8988T (cell line): ENCODE results near the gene ABLIM2.

Experiments used
- DNase-seq: peaks from one replicate; pipeline ENCODE4 v3.0.0; 2011

Gene ABLIM2

DNA sequence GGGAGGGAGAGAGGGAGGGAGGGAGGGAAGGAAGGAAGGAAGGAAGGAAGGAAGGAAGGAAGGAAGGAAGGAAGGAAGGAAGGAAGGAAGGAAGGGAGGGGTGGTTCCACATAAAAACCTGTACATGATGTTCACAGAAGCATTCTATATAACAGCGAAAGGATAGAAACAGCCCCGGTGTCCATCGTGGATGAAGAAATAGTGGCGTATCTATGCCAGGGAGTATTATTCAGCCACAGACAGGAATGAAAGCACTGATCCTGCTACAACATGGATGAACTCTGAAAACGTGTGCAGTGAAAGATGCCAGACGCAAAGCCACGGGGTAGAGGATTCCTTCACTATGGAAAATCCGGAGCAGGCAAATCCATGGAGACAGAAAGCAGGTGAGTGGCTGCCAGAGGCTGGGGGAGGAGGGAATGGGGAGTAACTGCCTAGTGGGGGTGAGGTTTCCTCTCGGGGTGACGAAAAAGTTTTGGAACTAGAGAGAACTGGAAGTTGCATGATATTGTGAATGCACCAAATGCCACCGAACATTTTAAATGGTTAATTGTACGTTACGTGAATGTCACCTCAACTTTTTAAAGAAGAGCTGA, 92.2 kb downstream of the ABLIM2 start:
- DNase-seq = no peak

DNA sequence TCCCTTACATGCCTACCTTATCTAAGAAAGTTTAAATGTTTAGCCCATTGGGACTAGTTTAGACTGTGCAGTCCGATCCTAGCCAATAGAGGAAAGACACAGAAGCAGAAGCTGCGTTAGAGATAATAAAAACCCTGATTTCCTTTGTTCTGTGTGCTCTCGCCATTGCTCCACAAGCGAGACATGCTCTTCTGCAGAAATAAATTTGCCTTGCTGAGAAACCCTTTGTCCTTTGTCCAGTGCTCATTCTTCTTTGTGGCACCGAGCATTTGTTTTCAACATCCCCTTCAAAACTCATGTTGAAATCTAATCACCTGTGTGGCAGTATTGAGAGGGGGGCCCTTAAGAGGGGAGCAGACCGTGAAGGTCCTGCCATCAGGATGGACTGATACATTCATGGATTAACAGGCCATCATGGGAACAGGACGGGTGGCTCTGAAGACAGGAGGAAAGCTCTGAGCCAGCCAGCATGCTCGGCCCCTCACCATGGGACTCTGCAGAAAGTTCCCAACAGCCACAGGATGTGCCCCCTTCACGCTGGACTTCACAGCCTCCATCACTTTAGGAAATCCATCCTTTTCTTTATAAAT, 94.5 kb downstream of the ABLIM2 start:
- DNase-seq = no peak

DNA sequence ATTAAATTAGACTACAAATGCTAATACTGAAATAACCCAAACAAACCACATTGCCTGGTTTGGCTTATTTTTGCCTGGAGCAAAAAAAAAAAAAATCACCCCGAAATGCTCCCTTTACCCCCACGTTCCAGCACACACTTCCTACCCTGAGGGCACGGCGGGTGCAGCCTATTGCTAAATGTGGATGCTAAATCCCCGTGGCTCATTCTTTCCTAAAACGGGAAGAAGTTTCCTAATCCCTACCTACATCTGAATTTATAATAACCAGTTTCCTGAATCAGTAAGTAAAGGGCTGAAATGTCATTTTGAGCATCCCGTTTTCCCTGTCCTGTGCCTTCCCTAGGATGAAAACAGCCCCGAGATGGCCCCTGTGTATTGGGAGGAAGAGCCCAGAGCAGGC, 97.0 kb downstream of the ABLIM2 start:
- DNase-seq = no peak

DNA sequence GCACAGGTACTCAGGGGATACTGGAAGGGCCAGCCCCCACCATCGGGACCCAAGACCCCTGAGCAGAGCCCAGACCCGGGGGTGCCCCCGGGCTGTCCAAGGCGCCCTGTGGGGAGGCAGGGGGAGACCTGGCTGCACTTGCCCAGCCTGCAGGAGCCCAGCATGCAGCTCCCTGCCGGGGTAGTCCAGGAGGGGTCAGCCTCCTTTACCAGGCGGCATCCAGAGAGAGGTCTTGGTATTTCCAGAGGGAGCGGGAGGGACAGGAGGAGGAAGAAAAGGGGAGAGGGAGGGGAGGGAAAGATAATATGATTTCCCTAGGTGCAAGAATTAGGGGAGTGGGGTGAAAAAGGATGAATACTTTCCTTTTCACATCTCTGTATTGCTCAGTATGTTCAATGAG, 97.5 kb downstream of the ABLIM2 start:
- no peak for DNase-seq

DNA sequence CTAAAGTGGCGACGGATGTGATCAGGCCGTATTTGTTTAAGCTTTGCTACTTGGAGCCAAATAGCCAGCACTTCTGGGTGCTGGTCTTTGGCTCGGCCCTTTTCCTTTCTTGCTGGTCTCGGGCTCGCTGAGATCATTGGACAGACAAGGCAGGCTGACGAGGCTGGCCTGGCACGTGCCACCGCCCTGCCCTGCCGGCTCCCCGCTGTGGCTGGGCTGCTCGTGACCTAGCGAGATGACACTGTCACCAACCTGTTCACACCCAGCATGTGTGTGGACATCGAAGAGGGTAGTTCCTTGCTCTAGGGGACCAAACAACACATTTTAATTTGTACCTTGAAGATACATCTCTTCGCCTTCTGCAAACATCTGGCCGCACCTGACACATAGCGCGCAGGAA, 98.0 kb downstream of the ABLIM2 start:
- no peak for DNase-seq

DNA sequence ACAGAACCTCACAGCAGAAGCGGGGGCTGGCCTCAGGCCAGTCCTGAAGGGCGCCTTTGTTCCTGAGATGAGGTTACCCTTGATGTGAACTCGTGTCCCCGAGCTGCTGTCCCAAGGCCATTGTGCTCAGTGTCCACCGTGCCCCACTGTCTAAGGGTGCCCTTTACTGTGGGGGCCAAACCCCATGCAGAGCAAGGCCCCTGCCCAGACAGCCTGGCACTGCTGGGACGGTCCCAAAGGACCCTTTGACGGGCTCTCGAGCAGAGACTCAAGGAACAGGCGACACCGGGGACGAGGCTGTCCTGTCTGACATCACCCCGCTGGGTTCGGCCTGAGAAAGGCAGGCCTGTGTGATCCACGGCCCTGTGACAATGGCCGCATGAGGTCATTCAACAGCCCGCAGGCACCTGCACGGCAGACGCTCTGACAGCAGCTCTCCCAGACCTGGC, 100.6 kb downstream of the ABLIM2 start:
- no peak for DNase-seq

DNA sequence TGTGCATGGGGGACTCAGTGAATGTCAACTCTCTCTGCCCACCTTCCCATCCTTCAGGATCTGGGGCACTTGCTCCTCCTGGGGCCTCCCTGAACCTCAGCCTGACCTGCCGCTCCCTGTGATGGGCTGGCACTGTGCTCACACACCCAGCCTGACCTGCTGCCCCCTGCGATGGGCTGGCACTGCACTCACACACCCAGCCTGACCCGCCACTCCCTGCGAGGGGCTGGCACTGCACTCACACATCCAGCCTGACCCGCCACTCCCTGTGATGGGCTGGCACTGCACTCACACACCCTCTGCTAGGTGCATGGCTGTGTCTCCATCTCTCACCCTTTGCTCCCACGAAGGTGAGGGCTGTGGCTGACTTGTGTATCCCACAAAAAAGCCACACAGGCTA, 103.4 kb downstream of the ABLIM2 start:
- no peak for DNase-seq

DNA sequence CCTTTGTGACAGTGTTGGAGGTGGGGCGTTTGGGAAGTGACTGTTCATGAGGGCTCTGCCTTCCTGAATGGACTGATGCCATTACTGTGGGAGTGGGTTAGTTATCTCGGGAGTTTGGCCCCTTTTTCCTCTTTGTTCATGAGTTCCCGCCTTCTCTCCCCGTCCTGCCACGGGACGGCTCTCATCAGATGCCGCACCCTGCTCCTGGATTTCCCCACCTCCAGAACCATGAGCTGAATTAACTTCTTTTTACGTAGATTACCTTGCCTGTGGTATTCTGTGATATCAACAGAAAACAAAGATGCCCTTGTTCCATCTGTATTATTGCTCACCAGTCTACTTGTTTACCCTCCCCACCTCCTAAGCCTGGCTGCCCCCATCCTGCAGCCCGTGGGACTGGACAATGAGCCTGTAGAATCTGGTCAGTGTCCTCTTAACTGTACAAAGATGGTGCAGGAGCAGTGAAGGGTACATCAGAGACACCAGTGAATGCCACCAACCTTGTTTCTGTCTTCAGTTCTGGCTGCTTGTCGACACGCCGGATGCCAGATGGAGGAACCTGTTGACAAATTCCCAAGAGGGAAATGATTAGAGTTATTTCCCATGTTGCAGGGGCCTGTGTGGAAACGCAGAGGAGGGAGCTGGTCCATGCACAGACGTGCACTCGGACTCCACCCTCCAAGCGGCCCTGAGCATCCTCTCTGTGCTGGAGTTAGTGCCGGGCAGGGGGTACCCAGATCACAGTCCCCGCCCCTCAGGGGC, 104.7 kb downstream of the ABLIM2 start:
- no peak for DNase-seq

DNA sequence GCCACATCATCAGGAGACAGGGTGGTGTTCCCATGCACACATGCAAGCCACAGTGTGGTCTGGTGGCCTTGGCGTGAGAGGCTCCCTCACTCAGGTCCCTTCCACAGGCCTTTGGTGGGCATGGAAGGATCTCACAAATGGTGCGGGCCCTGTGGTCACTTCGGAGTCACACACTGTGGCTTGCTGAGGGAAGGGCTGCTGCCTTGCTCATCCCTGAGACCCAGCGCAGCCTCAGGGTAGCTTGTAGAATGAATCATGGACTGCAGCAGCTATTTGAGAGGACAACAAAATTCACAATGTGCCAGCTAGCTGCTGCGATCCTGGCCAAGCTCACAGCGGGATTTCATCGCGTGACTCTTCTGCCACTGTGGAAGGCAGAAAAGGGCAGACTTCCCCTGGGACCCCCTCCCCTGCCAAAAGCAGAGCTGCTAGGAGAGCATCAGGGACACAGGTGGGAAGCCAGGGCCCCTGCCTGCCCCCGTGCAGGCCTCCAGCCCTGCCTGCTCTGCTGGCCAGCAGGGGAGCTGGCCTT, 106.4 kb downstream of the ABLIM2 start:
- no peak for DNase-seq

DNA sequence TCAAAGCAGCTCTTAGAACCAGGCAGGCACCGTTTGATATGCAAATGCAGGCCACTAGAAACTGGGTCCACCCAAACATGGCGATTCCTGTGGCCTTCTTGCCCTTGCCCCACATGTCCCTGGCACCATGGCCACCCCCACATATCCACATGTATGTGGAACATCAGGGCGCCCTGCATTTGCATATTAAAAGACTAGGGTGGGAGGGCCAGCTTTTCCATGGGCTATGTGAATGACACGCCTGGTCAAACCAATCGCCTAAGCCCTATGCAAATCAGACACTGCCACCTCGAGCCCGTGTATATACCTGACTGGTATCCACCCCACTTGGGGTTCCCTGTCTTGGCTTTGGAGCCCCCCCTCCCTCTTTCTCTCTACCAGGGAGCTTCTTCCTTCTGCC, 107.0 kb downstream of the ABLIM2 start:
- DNase-seq = no peak

DNA sequence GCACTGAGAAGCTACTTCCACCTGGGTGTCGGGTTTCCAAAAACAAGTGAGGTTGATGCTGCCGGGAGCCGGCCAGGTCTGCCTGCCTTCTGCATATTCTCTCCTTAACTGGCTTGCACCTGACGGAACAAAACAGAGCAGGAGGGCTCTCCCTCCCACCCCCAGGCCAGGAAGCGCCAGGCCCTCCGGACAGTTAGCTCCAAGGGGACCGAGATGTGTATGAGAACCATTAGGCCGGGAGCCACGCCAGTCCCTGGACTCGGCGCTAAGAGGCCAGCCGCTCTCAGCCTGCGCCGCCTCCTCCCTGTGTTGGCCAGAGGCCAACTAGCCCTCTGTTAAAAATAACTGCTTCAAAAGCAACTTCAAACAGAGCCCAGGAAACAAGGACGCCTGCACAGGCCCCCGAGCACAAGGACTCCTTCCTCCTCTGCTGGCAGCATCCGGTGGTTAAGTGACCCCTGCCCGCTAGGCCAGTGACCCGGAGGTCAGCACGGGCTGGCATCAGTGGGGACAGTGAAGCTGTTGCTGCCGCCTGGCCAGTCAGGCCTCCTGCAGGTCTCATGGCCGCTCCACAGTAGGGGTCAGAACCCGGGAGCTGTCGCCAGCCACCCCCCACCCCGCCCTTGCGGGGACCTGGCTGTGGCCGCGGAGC, 107.9 kb downstream of the ABLIM2 start:
- DNase-seq = no peak

DNA sequence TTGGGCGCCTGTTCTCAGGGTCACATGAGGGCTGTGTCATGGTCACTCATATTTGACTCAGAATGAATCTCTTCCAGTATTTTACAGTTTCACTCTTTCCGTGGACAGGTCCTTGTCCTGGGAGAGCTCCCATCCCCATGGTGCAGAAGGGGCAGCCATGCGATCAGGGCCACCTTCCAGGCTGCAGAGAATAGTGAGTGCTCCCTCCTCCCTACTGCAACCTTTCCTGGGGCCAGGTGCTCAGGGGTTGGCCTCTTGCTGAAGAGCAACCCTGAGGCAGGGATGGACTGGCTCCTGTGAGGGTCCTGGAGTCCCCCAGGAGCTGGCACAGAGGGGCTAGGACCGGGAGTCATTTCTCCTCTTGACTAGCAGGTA, 108.4 kb downstream of the ABLIM2 start:
- DNase-seq = no peak

DNA sequence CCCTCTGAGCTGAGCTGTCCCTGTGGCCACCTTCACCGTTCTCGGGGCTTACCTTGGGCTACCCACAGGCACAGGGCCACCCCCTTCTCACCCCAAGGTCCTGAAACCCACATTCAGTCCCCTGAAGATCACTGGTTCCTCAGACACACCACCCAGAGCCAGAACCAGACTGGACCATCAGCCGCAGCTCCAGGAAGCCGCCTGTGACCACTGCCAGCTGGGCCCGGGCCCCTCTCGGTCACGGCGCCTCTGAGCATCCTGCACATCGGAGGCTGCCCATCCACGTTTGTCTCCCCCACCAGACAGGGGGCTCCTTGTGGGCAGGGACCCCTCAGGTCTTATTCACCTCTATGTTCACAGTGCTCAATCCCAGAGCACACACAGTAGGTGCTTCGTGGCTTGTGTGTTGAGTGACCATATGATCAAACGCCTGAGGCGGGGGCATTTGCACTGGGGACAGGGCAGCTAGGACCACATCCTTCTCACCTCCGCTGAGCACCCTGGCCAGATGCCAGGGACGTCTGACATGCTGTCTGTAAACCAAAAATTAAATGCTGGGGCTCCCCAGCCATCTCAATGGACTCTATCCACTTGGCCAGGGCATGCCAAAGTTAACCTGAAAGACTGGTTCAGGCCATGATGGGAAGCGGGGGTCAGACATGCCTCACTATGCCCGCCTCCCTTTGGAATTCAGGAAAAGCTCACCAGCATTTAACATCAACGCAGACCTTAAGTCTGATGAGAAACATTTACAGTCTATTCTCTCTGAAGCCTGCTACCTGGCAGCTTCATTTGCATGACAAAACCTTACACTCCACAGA, 109.5 kb downstream of the ABLIM2 start:
- no peak for DNase-seq

DNA sequence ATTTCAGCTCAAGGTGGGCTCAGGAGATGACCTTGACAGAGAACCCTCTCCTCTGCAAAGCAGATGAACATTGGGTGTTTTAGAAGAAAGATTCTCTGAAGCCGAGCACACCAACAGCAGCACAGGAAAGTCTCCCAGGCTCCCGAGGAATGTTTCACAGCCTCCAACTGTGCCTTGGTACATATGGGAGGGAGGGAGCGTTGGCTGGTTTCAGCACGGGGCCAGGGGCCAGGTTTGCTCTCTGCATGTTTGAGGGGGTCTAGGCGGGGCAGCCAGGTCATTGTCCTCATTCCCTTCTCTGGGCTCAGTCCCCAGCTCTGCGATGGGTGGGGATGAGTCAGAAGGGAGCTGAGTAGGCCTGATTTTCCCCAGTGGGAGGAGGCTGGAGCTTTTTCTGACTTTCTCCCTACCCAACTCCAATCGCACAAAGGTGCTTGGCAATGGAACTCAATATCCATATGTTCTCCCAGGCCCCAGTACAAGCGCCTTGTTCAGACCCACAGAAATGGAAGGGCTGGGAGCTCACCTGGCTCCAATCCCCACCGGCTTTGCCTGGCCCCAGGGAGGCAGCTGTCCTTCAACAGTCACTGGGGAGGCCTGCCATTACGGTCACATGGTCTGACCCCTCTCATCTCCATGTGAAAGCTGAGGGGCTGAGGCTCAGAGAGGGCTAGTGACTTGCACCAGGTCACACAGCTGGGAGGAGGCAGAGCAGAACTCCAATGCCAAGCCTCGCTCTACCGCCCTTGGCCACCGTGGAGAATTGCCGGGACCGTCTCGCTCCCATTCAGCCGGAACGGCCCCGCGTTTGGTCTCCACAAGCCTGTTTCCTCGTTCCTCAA, 110.6 kb downstream of the ABLIM2 start:
- no peak for DNase-seq

DNA sequence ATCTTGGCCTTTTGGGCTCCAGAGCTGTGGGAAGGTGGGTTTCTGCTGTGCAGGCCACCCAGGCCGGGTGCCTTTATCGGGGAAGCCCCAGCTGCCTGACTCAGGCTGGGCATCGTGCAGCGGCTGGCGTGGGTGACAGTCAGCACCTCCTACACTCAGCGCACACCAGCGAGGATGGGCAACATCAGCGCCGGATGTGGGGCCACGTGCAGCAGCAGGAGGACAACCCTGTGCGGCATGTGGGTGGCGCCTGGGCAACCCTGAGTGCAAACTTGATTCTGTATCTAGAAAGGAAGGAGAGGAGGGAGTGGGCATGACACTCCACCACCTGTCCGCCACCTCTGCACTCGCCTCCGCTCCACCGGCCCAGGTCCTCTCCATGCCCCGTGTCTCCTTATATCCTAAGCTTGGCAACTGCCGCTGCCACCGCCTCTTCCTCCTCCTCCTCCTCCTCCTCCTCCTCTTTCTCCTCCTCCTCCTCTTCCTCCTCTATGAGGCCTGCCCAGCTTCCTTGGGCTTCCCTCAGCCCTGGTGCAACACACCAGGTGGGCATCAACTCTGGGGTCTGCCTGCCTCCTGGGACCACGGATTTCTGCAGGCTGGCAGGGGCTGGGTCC, 111.6 kb downstream of the ABLIM2 start:
- DNase-seq = no peak

DNA sequence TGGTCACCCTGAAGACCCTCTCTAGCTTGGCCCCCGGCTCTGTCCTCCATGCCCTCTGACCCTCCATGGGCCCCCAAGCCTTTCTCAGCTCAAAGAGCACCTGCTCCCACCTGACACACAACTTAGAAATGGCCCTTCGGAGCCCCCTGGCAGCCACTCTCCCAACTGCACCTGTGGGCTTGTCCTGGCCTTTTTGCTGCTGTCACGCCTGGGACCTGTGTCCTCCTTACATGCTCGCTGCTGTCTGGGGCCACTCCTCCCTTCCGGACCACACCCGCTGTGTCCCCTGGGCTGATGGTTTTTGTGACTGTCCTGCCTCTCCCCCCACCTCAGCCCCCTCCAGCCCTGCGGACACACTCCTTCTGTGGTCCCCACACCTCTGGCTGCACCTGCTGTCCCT, 112.7 kb downstream of the ABLIM2 start:
- no peak for DNase-seq

DNA sequence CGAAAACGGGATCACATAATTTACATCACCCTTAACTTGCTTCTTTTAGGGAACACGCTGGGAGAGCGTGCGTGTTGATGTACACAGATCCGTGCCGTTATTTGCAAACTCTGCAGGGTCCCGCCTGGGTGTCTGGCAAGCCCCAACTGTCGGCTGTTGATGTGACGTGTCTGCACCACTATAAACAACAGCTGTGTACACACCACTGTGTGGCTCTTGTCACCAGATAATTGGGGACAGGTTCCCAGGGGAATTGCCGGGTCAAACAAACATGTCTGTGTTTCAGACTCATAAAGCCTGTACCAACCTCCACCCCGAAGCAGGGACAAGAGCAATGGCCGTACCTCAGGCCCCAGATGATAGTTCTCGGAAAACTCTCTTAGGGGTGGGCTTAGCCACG, 113.9 kb downstream of the ABLIM2 start:
- no peak for DNase-seq

DNA sequence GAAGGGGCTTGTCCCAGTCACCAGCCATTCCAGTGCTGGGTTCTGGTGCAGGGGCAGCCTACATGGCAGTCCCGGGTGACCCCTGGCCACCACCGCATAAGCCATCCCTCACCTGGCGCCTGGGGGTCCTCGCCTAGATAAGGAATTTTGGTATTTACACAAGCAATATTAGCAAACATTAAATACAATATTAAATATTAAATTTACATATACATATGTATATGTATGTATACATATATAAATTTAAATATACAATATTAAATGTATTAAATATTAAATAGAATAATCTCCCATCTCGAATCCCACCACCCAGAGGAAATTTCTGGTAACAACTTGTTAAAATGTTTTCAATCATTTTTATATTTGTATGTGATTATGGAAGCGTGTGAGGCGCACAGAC, 114.4 kb downstream of the ABLIM2 start:
- no peak for DNase-seq

DNA sequence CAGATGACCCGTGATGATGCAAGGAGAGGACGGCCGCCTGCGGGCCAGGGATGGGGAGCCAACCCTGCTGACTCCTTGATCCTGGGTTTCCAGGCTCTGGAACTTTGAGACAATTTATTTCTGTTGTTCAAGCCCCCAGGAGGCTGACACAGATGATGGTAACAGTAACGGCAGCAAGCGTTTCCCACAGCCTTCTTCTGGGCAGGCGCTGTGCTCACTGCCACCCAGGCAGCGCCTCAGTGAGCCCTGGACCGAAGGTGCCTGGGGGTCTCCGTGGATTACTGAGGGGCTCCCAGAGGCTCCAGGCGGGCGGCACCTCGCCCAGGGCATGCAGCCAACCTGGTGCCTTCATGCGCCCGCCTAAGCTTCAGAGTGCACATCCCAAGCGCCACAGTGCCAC, 115.0 kb downstream of the ABLIM2 start:
- DNase-seq = no peak

DNA sequence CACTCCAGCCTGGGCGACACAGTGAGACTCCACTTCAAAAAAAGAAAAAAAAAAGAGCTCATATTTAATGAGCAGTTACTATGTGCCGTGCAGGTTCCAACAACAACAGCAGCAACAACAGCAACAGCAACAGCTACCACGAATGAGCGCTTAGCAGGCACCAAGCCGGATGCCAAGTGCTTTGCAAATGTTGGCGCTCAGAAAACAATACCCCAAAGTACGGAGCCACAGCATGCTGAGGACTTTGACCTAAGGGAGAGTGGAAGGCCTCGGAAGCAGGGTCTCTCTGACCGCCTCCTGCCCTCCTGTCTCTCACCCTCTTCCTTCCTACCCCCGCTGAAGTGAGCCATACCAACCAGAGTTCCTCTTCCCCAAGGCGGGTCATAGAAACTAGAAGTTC, 116.7 kb downstream of the ABLIM2 start:
- DNase-seq = no peak

DNA sequence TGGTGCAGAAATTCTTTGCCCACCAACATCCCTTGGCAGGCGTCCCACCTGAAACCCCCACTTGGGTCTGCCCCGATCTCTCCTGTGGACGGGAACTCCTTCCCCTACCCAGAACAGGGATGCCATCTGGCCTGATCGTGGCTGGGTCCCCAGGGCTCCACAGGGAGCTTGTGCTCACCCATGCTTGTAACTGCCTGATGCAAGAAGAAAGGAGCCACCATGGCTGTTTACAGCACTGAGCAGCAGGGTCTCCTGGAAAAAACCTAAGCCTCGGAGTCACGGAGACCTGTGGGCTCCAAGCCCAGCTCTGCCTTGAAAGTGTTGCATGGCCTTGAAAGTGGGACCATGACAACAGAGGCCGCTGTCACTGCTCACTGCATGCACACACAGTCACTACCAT, 117.4 kb downstream of the ABLIM2 start:
- no peak for DNase-seq

DNA sequence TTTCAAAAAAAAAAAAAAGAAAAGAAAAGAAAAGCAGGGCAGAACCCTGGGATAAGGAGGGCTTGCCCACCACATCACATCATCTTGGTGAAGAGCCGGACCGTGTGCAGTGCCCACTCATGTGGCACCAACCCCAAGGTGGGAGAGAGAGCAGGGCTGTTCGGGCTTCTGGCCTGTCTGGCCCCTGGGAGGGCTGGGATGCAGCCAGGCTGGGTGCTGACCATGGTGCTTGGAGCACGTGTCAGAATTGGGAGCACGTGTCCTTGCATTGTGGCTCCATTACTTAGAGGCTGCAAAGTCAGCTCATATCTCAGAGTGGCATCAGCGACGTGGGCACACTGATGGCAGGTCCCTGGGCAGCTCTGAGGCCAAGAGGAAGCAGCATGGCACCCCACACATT, 118.0 kb downstream of the ABLIM2 start:
- DNase-seq = no peak
